Activated B cell treated with CpG ODN at 0.5 μM for 24 hours (primary cell): ENCODE results near the gene GFRA1. TPM values are rescaled to one million over a fixed set of nuclear protein-coding genes. Genes with fewer than 3 reads are reported as not detected.

ENCODE experiments used
- ATAC-seq: fragments of 200-7000 bp; cut with Tn5 transposase; one replicate; pipeline ENCODE4 v1.10.0; 2021; ENCODE audit warnings: low read depth, mild to moderate bottlenecking, moderate library complexity
- CTCF ChIA-PET: fragments of 350-600 bp; sonication (Branson Sonifier 250); formaldehyde crosslinking; loops from one replicate; lab custom pipeline; 2021; ENCODE audit warnings: antibody characterized with exemption; lab: Charles Lee
- POLR2A ChIA-PET: fragments of 350-600 bp; sonication (Branson Sonifier 250); formaldehyde crosslinking; loops from one replicate; lab custom pipeline; 2021; ENCODE audit warnings: antibody characterized with exemption; lab: Charles Lee
- DNase-seq: peaks from one replicate; pipeline ENCODE4 v3.0.0; 2022
- H3K27ac Mint-ChIP-seq: one replicate; pipeline ENCODE4 v1.8.0; 2020; ENCODE audit warnings: mixed read lengths
- H3K27me3 Mint-ChIP-seq: one replicate; pipeline ENCODE4 v1.8.0; 2021; ENCODE audit warnings: mixed read lengths
- H3K36me3 Mint-ChIP-seq: one replicate; pipeline ENCODE4 v1.8.0; 2021; ENCODE audit warnings: low read depth, mixed read lengths
- H3K4me1 Mint-ChIP-seq: one replicate; pipeline ENCODE4 v1.8.0; 2021; ENCODE audit warnings: mixed read lengths
- H3K4me3 Mint-ChIP-seq: one replicate; pipeline ENCODE4 v1.8.0; 2020; ENCODE audit warnings: mild to moderate bottlenecking, mixed read lengths
- H3K9me3 Mint-ChIP-seq: one replicate; pipeline ENCODE4 v1.8.0; 2020; ENCODE audit warnings: mixed read lengths
- CTCF ChIP-seq: fragments of 200-600 bp; IDR thresholded peaks from one replicate; pipeline ENCODE4 v1.8.0; 2022; ENCODE audit warnings: antibody characterized with exemption, mild to moderate bottlenecking
- intact Hi-C: fragments of 100-400 bp; cut with micrococcal nuclease; formaldehyde crosslinking; loops from one replicate; pipeline ENCODE4 v1.15.1; 2024
- total RNA-seq: library from RNA; stranded (reverse); gene quantifications from 2 replicates; pipeline ENCODE4 v1.2.3, GENCODE V29; 2022

GFRA1 gene
- total RNA-seq, 1 donor from 2014 or later = not detected

DNA sequence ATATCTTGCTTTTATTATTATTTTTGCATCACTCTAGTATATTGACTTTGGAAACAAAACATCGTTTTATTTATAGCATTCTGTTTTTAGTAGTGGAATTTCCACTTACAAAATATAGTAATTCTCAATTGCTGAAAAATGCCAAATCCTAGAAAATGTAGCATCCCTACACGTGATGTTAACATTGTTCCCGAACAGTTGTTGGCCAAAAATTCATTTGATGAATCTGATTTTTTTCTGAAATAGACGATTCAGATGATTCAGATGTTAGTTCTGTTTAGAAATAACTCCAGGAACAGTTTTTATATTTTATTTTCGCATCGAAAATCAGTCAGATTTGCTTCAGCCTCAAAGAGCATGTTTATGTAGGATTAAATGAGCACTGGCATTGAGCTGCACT lies 122.4 kb downstream of the GFRA1 start:
- Mint-ChIP-seq H3K4me1 (no peaks in the 10 kb centered on the region), H3K9me3 (no peaks in the 10 kb centered on the region), H3K27ac (no peak overlapping the region), H3K36me3 (no peaks in the 10 kb centered on the region), H3K27me3 (no peaks in the 10 kb centered on the region), H3K4me3 (no peak overlapping the region)
- ATAC-seq (no peak), DNase-seq (no peak)
- intact Hi-C loops = no loop called here
- CTCF ChIA-PET = no interaction called here
- no peak for TF ChIP-seq CTCF
- POLR2A ChIA-PET = no interaction called here

GRCh38 chr10:116147147-116147905 lies 125.7 kb downstream of the GFRA1 start:
- ATAC-seq (no peak), DNase-seq (no peak)
- CTCF ChIA-PET = no interaction called here
- intact Hi-C loops = no loop called here
- H3K27me3 Mint-ChIP-seq = no peaks in the 10 kb centered on the region
- H3K36me3 Mint-ChIP-seq = no peaks in the 10 kb centered on the region
- POLR2A ChIA-PET = no interaction called here
- H3K9me3 Mint-ChIP-seq = no peaks in the 10 kb centered on the region
- TF ChIP-seq CTCF = no peak
- no peak overlapping the region for H3K27ac Mint-ChIP-seq
- H3K4me3 Mint-ChIP-seq = no peak overlapping the region
- no peaks in the 10 kb centered on the region for H3K4me1 Mint-ChIP-seq

DNA sequence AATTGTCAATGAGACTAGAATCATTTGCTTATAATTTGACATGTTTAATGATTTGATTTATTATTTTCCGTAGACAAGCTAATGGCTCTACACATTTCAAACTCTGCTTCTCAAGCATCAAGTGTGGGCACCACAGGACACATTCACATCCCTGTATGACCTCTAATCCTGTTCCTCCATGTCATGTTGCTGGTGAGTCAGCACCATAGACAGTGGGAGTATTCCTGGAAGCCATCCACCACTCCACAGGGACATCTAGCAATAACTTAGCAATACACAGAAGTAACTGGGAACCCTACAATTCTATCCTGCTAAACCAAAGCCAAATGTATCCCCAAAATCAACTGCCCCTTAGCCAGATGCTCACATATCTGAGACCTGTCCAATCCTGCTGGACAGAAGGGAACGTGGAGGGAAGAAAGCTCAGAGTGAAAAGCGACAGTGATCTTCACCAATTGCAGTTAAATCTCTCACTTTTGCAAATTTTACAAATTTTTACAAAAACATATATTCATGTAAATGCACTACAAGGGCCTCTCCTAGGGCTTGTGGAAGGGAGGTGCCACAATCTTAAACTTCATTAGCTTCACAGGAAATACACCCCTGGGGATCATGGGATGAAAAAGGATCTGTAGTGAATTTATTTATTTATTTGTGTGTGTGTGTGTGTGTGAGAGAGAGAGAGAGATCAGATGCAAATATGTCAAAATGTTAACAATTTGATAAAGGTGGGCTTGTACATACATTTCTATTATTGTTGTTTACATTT lies 126.5 kb downstream of the GFRA1 start:
- CTCF ChIA-PET = no interaction called here
- no peak overlapping the region for H3K27ac Mint-ChIP-seq

DNA sequence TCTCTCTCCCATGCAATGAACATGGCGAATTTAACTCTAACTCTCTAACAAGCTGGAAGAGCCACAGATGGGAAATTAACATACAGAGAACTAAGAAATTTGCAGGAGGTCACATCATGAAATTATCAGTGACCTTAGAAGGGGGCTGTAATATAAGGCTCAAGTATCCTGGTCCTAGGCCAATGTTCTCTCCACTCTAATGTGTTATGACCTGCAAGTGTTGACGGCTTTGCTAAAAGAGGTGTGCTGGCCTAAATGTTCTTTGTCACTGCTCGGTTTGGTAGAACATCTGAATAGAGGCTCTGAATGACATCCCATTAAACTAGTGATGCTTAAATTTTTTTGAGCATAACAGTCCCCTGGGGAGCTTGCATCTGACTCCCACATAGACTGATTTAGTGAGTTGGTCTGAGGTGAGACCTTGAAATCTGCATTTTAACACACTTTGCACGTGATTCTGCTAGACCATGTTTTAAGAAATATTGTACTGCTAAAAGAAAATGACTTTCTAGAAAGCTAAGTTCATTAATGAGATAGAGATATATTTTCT lies 129.3 kb downstream of the GFRA1 start:
- H3K4me3 Mint-ChIP-seq = no peak overlapping the region
- ATAC-seq (no peak), DNase-seq (no peak)
- no peak for TF ChIP-seq CTCF
- no peaks in the 10 kb centered on the region for H3K9me3 Mint-ChIP-seq
- no peaks in the 10 kb centered on the region for H3K4me1 Mint-ChIP-seq
- no peaks in the 10 kb centered on the region for H3K27me3 Mint-ChIP-seq
- no peak overlapping the region for H3K27ac Mint-ChIP-seq
- intact Hi-C loops = no loop called here
- POLR2A ChIA-PET = no interaction called here
- CTCF ChIA-PET = no interaction called here
- H3K36me3 Mint-ChIP-seq = no peaks in the 10 kb centered on the region

More for the DNA sequence above, 126.5 kb downstream of the GFRA1 start:
- no peak for TF ChIP-seq CTCF
- Mint-ChIP-seq H3K4me1 (no peaks in the 10 kb centered on the region), H3K27me3 (no peaks in the 10 kb centered on the region), H3K9me3 (no peaks in the 10 kb centered on the region), H3K36me3 (no peaks in the 10 kb centered on the region), H3K4me3 (no peak overlapping the region)
- DNase-seq (no peak), ATAC-seq (no peak)
- intact Hi-C loops = no loop called here
- POLR2A ChIA-PET = no interaction called here

- Mint-ChIP-seq H3K27me3 (no peaks in the 10 kb centered on the region), H3K4me3 (no peak overlapping the region), H3K27ac (no peak overlapping the region), H3K36me3 (no peaks in the 10 kb centered on the region), H3K4me1 (no peaks in the 10 kb centered on the region), H3K9me3 (no peaks in the 10 kb centered on the region)
- CTCF ChIA-PET = no interaction called here
- ATAC-seq (no peak), DNase-seq (no peak)
- intact Hi-C loops = no loop called here
- TF ChIP-seq CTCF = no peak
- POLR2A ChIA-PET = no interaction called here
Measured at GRCh38 chr10:116141855-116142254, 131.2 kb downstream of the GFRA1 start.
